C4-2B (cell line): ENCODE results near the gene MGME1.
A peak's percentile ranks its signal among the peaks of the same experiment; 100 is the strongest.

Experiments used
- H3K27ac ChIP-seq: fragments of 450-650 bp; 2 replicates; pipeline ENCODE4 v1.5.1; 2017
- ZFX ChIP-seq: fragments of 450-650 bp; IDR thresholded peaks from 2 replicates; pipeline ENCODE4 v1.6.1; 2017
- TF ChIP-seq, protein P1 (sequence below): fragments of 450-650 bp; conservative IDR thresholded peaks from 2 replicates; pipeline ENCODE4 v1.5.1; 2017; ENCODE audit warnings: mild to moderate bottlenecking

MGME1 gene

GRCh38 chr20:17999566-17999965 lies 30.7 kb downstream of the MGME1 start:
- TF ChIP-seq, protein P1, sequence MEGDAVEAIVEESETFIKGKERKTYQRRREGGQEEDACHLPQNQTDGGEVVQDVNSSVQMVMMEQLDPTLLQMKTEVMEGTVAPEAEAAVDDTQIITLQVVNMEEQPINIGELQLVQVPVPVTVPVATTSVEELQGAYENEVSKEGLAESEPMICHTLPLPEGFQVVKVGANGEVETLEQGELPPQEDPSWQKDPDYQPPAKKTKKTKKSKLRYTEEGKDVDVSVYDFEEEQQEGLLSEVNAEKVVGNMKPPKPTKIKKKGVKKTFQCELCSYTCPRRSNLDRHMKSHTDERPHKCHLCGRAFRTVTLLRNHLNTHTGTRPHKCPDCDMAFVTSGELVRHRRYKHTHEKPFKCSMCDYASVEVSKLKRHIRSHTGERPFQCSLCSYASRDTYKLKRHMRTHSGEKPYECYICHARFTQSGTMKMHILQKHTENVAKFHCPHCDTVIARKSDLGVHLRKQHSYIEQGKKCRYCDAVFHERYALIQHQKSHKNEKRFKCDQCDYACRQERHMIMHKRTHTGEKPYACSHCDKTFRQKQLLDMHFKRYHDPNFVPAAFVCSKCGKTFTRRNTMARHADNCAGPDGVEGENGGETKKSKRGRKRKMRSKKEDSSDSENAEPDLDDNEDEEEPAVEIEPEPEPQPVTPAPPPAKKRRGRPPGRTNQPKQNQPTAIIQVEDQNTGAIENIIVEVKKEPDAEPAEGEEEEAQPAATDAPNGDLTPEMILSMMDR, result no peak
- TF ChIP-seq ZFX, result no peak
- H3K27ac ChIP-seq, result no peak overlapping the region

- H3K27ac ChIP-seq, result no peak overlapping the region
- no peak for TF ChIP-seq ZFX
- TF ChIP-seq, protein P1, result no peak
Observed at GRCh38 chr20:18001131-18001921, 32.5 kb downstream of the MGME1 start.

GRCh38 chr20:18003897-18004296 lies 35.1 kb downstream of the MGME1 start:
- H3K27ac ChIP-seq, result no peak overlapping the region
- TF ChIP-seq ZFX, result no peak
- TF ChIP-seq, protein P1, result no peak

DNA sequence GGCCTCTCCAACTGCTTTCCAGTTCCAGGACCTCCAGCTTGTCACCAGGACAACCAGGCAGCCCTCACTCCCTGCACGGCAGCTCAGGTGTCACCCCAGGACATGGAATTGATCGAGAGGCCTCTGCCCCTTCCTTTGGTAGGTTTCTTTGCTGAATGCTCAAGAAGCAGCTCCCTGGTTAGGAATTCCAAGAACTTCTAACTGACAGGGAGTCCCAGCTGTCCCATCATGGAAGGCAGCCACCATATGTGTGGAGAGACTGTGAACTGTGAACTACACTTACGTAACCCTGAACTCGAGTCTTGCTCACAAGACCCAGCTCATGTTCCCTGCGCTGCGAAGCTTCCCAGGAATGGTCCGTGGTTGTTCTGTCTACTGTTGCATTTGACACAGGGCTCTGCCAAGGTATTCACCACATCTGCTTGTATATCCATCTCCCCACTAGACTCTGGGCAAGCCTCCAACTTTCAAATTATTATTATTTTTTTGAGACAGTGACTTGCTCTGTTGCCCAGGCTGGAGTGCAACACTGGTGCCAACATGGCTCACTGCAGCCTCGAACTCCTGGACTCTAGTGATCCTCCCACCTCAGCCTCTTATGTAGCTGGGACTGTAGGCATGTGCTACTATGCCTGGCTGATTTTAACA lies 35.7 kb downstream of the MGME1 start:
- H3K27ac ChIP-seq, result no peak overlapping the region

DNA sequence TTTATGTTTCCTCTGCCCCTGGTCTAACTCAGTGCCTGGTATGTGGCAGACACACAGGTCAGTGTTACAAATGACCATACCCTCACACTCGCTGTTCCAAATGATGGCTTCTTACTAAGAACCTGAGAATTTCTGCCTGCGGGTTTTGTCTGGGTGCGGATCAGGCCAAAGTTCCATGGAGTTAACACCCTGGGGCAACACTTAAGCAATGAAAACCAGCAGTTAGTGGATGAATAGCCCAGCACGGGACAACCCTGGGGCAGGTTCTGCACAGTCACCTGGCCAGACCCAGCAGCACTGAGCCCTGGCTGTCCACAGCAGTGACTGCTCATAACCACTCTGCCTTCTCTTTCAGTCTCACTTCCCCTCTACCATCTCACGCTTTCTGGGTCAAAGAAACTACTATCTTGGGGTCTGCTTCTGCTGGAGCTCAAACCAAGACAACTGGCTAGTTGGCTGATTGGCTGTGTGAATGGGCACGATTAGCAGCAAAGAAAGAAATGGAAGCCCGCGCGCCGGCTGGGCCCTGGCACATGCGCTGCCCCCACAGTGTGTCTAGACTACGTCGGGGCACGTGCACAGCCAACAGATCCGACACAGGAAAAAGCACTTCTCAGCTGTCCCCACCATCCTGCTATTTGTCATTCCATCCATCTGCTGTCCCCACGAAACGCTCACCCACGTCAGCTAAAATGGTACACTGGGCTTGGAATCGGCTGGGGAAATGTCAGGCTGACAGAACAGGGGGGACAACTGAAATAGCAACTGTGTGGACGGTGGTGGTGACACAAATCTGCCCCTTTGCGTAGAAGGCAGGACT lies 36.6 kb downstream of the MGME1 start:
- peak overlapping the region; percentile 44 for H3K27ac ChIP-seq

More for the DNA sequence above, 35.7 kb downstream of the MGME1 start:
- TF ChIP-seq, protein P1, result no peak
- TF ChIP-seq ZFX, result no peak

DNA sequence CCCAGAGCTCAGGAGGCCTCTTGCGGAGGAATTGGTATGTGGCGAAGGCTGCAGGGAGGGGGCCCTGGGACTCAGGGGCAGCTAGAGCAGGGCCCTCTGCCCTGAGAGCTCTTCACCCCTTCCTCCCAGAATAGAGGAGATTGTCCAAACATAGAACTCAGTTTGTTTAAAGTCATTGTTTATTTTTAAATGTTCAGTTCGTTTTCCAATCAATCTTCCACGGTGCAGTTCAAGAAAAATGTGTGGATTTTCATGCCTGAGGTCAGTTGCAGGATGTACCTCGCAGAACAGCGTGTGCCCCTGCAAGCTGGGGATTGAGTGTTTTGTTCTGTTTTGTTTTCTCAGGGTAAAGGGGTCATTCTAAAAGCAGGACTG lies 37.2 kb downstream of the MGME1 start:
- TF ChIP-seq, protein P1, result no peak
- H3K27ac ChIP-seq, result peak overlapping the region; percentile 44

More for the DNA sequence above, 36.6 kb downstream of the MGME1 start:
- no peak for TF ChIP-seq ZFX
- TF ChIP-seq, protein P1, result no peak
